Measurements from ENCODE around the gene ZNF236.

GRCh38 chr18:76980663-76981395 is 158.5 kb downstream of the ZNF236 start:
- TF ChIP-seq CTCF (IDR thresholded peaks at IDR 0.05; ENCODE audit: low read depth, low read length): no peak
- no peak for TF ChIP-seq EZH2phosphoT487 (IDR thresholded peaks at IDR 0.05; ENCODE audit: low read depth)
